Measurements from ENCODE around the gene KRT74.

Gene KRT74

GRCh38 chr12:52573743-52574142 lies at the start of gene KRT74:
Gene KRT74, minus strand, starts transcription at chr12:52573843. Its CDS starts 66 bp downstream, at chr12:52573777.
- DNase-seq: no peak

- no peak for DNase-seq
These were observed 48.7 kb upstream of the KRT74 start for GRCh38 chr12:52622349-52622748.

- DNase-seq: no peak
These were observed 45.2 kb upstream of the KRT74 start for GRCh38 chr12:52618866-52619265.

- DNase-seq: no peak
These were observed 44.6 kb upstream of the KRT74 start, which contains the start of gene KRT73 for GRCh38 chr12:52618216-52618615. Gene KRT73, minus strand, starts transcription at chr12:52618559. Its CDS starts 35 bp downstream, at chr12:52618524.

GRCh38 chr12:52617403-52617785 lies 43.8 kb upstream of the KRT74 start:
- no peak for DNase-seq

GRCh38 chr12:52616680-52617402 lies 43.2 kb upstream of the KRT74 start:
- no peak for DNase-seq

- DNase-seq: no peak
These were observed 42.3 kb upstream of the KRT74 start for GRCh38 chr12:52615912-52616311.

- no peak for DNase-seq
These were observed 41.7 kb upstream of the KRT74 start for GRCh38 chr12:52615208-52615868.

- DNase-seq: no peak
These were observed 41.0 kb upstream of the KRT74 start for GRCh38 chr12:52614381-52615207.

GRCh38 chr12:52613384-52614030 lies 39.9 kb upstream of the KRT74 start:
- no peak for DNase-seq

GRCh38 chr12:52612431-52613383 lies 39.1 kb upstream of the KRT74 start:
- no peak for DNase-seq

GRCh38 chr12:52611080-52611468 lies 37.4 kb upstream of the KRT74 start:
- no peak for DNase-seq

GRCh38 chr12:52608826-52609630 lies 35.4 kb upstream of the KRT74 start:
- no peak for DNase-seq

- DNase-seq: no peak
These were observed 34.5 kb upstream of the KRT74 start for GRCh38 chr12:52608161-52608560.

GRCh38 chr12:52607314-52607713 lies 33.7 kb upstream of the KRT74 start:
- DNase-seq: no peak

- no peak for DNase-seq
These were observed 33.1 kb upstream of the KRT74 start for GRCh38 chr12:52606581-52607218.

- DNase-seq: no peak
These were observed 32.5 kb upstream of the KRT74 start for GRCh38 chr12:52606096-52606495.

- DNase-seq: no peak
These were observed 31.9 kb upstream of the KRT74 start for GRCh38 chr12:52605542-52605941.

- no peak for DNase-seq
These were observed 31.2 kb upstream of the KRT74 start for GRCh38 chr12:52604859-52605258.

GRCh38 chr12:52603314-52603713 lies 29.7 kb upstream of the KRT74 start:
- DNase-seq: no peak

- no peak for DNase-seq
These were observed 28.9 kb upstream of the KRT74 start for GRCh38 chr12:52602552-52602951.

All from DMS53 (cell line).